HepG2 (cell line): ENCODE measurements around the gene FRMD1. TPM values are rescaled to one million over a fixed set of nuclear protein-coding genes. Genes with fewer than 3 reads are reported as not detected.

ENCODE experiments used
- BCL3 ChIP-seq: sonication (generic); formaldehyde crosslinking; IDR thresholded peaks from 2 replicates; pipeline ENCODE4 v1.5.1; 2020; ENCODE audit warnings: mild to moderate bottlenecking, missing genetic modification reagents, moderate library complexity
- CC2D1A ChIP-seq: sonication (generic); formaldehyde crosslinking; IDR thresholded peaks from 2 replicates; pipeline ENCODE4 v1.8.1; 2023; ENCODE audit warnings: mild to moderate bottlenecking, missing genetic modification reagents
- CENPBD1 ChIP-seq: sonication (generic); formaldehyde crosslinking; IDR thresholded peaks from 2 replicates; pipeline ENCODE4 v1.8.0; 2022; ENCODE audit warnings: missing genetic modification reagents, low read depth, mild to moderate bottlenecking, borderline replicate concordance
- EEA1 ChIP-seq: sonication (generic); formaldehyde crosslinking; IDR thresholded peaks from 2 replicates; pipeline ENCODE4 v1.5.1; 2020; ENCODE audit warnings: mild to moderate bottlenecking, missing genetic modification reagents, borderline replicate concordance
- FOXJ3 ChIP-seq: sonication (generic); formaldehyde crosslinking; IDR thresholded peaks from 2 replicates; pipeline ENCODE4 v1.4.0; 2020; ENCODE audit warnings: missing genetic modification reagents, mild to moderate bottlenecking, borderline replicate concordance
- GABPA ChIP-seq, 2 experiments: IDR thresholded peaks; 2 replicates each; pipeline ENCODE4 v1.6.1; 2011 to 2016; ENCODE audit warnings: low read depth in 2 of 2, low read length in 1 of 2, missing biosample characterization in 1 of 2, missing genetic modification characterization in 1 of 2
- HMGA1 ChIP-seq: sonication (generic); formaldehyde crosslinking; conservative IDR thresholded peaks from 2 replicates; pipeline ENCODE4 v1.4.0; 2020; ENCODE audit warnings: missing genetic modification reagents
- NCOA2 ChIP-seq: sonication (generic); formaldehyde crosslinking; IDR thresholded peaks from 2 replicates; pipeline ENCODE4 v1.8.0; 2022; ENCODE audit warnings: inconsistent platforms
- NR2F1 ChIP-seq, 2 experiments: fragments of 450-650 bp in 1 of 2; formaldehyde crosslinking in 1 of 2; IDR thresholded peaks; 2 replicates each; pipeline versions ENCODE4 v1.5.0 to v1.6.1; 2016 to 2020; ENCODE audit warnings: mild to moderate bottlenecking in 1 of 2, missing compliant biosample characterization in 1 of 2, missing genetic modification reagents in 1 of 2, moderate library complexity in 1 of 2
- NR3C1 ChIP-seq: sonication (generic); formaldehyde crosslinking; IDR thresholded peaks from 2 replicates; pipeline ENCODE4 v1.4.0; 2020; ENCODE audit warnings: missing genetic modification reagents
- POLR2A ChIP-seq, 2 experiments: IDR thresholded peaks; 2 replicates each; pipeline ENCODE4 v1.6.1; 2011; ENCODE audit warnings: low read depth in 2 of 2, low read length in 2 of 2, mild to moderate bottlenecking in 1 of 2, moderate library complexity in 1 of 2; ENCODE audit not compliant: insufficient read depth in 1 of 2
- THAP9 ChIP-seq: sonication (generic); formaldehyde crosslinking; IDR thresholded peaks from 2 replicates; pipeline ENCODE4; 2020; ENCODE audit warnings: missing genetic modification reagents, mild to moderate bottlenecking, borderline replicate concordance
- ZBTB21 ChIP-seq: sonication (generic); formaldehyde crosslinking; IDR thresholded peaks from 2 replicates; pipeline ENCODE4 v1.4.0; 2020; ENCODE audit warnings: missing genetic modification reagents
- ZBTB26 ChIP-seq: IDR thresholded peaks from 2 replicates; pipeline ENCODE4 v1.6.1; 2016; ENCODE audit warnings: missing compliant biosample characterization, missing genetic modification reagents, borderline replicate concordance
- ZNF362 ChIP-seq: sonication (generic); formaldehyde crosslinking; IDR thresholded peaks from 2 replicates; pipeline ENCODE4 v1.4.0; 2020; ENCODE audit warnings: missing genetic modification reagents, mild to moderate bottlenecking, borderline replicate concordance
- ZNF580 ChIP-seq: IDR thresholded peaks from 2 replicates; pipeline ENCODE4 v1.6.1; 2016; ENCODE audit warnings: low read depth, borderline replicate concordance
- ZNF770 ChIP-seq: sonication (generic); formaldehyde crosslinking; IDR thresholded peaks from 2 replicates; pipeline ENCODE4 v1.5.0; 2020; ENCODE audit warnings: mild to moderate bottlenecking, missing genetic modification reagents
- ZNF792 ChIP-seq: IDR thresholded peaks from 2 replicates; pipeline ENCODE4 v1.6.1; 2016
- polyA plus RNA-seq, 8 experiments: library from polyadenylated mRNA; depleted of rRNA in 3 of 8; stranded (reverse) in 7 of 8; unstranded in 1 of 8; fragments of >200 nt; fragmentation: Illumina TruSeq in 4 of 8; extraction: Trizol in 4 of 8; gene quantifications; 2 replicates each; pipeline versions ENCODE4 v1.2.1 to v1.2.3, GENCODE V29; 2011 to 2016; ENCODE audit warnings: low read depth in 4 of 8, missing spikeins in 1 of 8, mixed read lengths in 1 of 8; ENCODE audit not compliant: insufficient read depth in 1 of 8
- total RNA-seq, 5 experiments: library from RNA; depleted of rRNA; stranded (reverse); fragments of >200 nt; fragmentation: Illumina TruSeq; extraction: Trizol; gene quantifications; 2 replicates each; pipeline ENCODE4 v1.2.3, GENCODE V29; 2016; ENCODE audit warnings: low read depth in 1 of 5

The FRMD1 gene
- total and polyA plus RNA-seq, 2 of the 13 experiments (the other 11 are each of a cell fraction or from before 2014, with no cell fraction given): 0.01 TPM; not detected in 1

GRCh38 chr6:168116975-168117899 is 38.2 kb upstream of the FRMD1 start (continued):
- TF ChIP-seq THAP9 (CRISPR knock-in tag) (peak; percentile 34; the same call in 1 of the 2 replicates), EEA1 (CRISPR knock-in tag) (0 out of 2 replicates have a peak, but pooled peaks have one; percentile 61), CC2D1A (CRISPR knock-in tag) (no peak), ZNF580 (CRISPR knock-in tag) (no peak), GABPA (IDR thresholded peaks at IDR 0.05; ENCODE audit: low read depth, low read length) (no peak), GABPA (CRISPR knock-in tag; IDR thresholded peaks at IDR 0.05; ENCODE audit: low read depth) (0 out of 2 replicates have a peak, but pooled peaks have one; percentile 24), ZNF770 (CRISPR knock-in tag) (no peak), NCOA2 (CRISPR knock-in tag) (no peak), POLR2A (IDR thresholded peaks at IDR 0.05; ENCODE audit: insufficient read depth in 1 of 2, low read depth in 2 of 2, low read length in 2 of 2) (no peak), ZBTB21 (no peak), CENPBD1 (CRISPR knock-in tag) (no peak), HMGA1 (CRISPR knock-in tag) (no peak), ZNF362 (CRISPR knock-in tag) (no peak), BCL3 (CRISPR knock-in tag) (no peak), NR3C1 (CRISPR knock-in tag) (no peak), ZBTB26 (CRISPR knock-in tag) (no peak), FOXJ3 (CRISPR knock-in tag) (no peak), NR2F1 (CRISPR knock-in tag; IDR thresholded peaks at IDR 0.05) (peak; percentile 74 to 84), ZNF792 (no peak)
